Fibroblast of lung (primary cell): ENCODE data around the gene LBH. TPM values are rescaled to one million over a fixed set of nuclear protein-coding genes. Genes with fewer than 3 reads are reported as not detected.

ENCODE experiments used
- DNase-seq, 2 donors: peaks; one replicate each; pipeline versions ENCODE4 v3.0.0 to v3.0.0-alpha.2; 2010; ENCODE audit warnings: low read depth in 2 of 2
- H2AFZ ChIP-seq: 2 replicates; pipeline ENCODE4 v1.5.1; 2012; ENCODE audit warnings: low read length, control low read depth, inconsistent platforms
- H3K27ac ChIP-seq: 2 replicates; pipeline ENCODE4 v1.5.1; 2011; ENCODE audit warnings: low read length, control low read depth; ENCODE audit not compliant: insufficient read depth
- H3K27me3 ChIP-seq: 2 replicates; pipeline ENCODE4 v1.5.1; 2011; ENCODE audit warnings: mild to moderate bottlenecking, low read length; ENCODE audit not compliant: control insufficient read depth, insufficient read depth
- H3K36me3 ChIP-seq: 2 replicates; pipeline ENCODE4 v1.5.1; 2011; ENCODE audit warnings: low read length; ENCODE audit not compliant: control insufficient read depth, insufficient read depth
- H3K4me1 ChIP-seq: 2 replicates; pipeline ENCODE4 v1.5.1; 2011; ENCODE audit warnings: low read length; ENCODE audit not compliant: control insufficient read depth, insufficient read depth; ENCODE audit errors: extremely low read depth
- H3K4me2 ChIP-seq: 2 replicates; pipeline ENCODE4 v1.5.1; 2011; ENCODE audit warnings: low read length, control low read depth; ENCODE audit not compliant: insufficient read depth; ENCODE audit errors: extremely low read depth
- H3K4me3 ChIP-seq, 4 experiments: fragments of 200-600 bp in 1 of 4; sonication (generic) in 1 of 4; replicated peaks in 1 of 4; 2 replicates each; pipeline ENCODE4 v1.5.1; 2011 to 2016; ENCODE audit warnings: low read length in 4 of 4, low read depth in 3 of 4, mild to moderate bottlenecking in 3 of 4, control low read depth in 2 of 4, inconsistent platforms in 1 of 4, mixed read lengths in 1 of 4; ENCODE audit not compliant: insufficient read depth in 1 of 4; ENCODE audit errors: control extremely low read depth in 1 of 4
- H3K79me2 ChIP-seq: 2 replicates; pipeline ENCODE4 v1.5.1; 2012; ENCODE audit warnings: mild to moderate bottlenecking, low read length, inconsistent platforms; ENCODE audit not compliant: control insufficient read depth, insufficient read depth
- H3K9ac ChIP-seq: 2 replicates; pipeline ENCODE4 v1.5.1; 2011; ENCODE audit warnings: mild to moderate bottlenecking, low read length, control low read depth; ENCODE audit not compliant: insufficient read depth
- H3K9me3 ChIP-seq: 2 replicates; pipeline ENCODE4 v1.5.1; 2012; ENCODE audit warnings: low read depth, low read length; ENCODE audit not compliant: control insufficient read depth, insufficient read depth
- H4K20me1 ChIP-seq: 2 replicates; pipeline ENCODE4 v1.5.1; 2011; ENCODE audit warnings: low read length; ENCODE audit not compliant: control insufficient read depth, insufficient read depth; ENCODE audit errors: extremely low read depth
- CTCF ChIP-seq, 2 donors: IDR thresholded peaks in 1 of 2; conservative IDR thresholded peaks in 1 of 2; 1 replicate in 1 of 2; 2 replicates in 1 of 2; pipeline ENCODE4 v1.5.1; 2011 to 2012; ENCODE audit warnings: low read length in 2 of 2, control low read depth in 1 of 2, inconsistent platforms in 1 of 2, low read depth in 1 of 2, mild to moderate bottlenecking in 1 of 2
- EZH2 ChIP-seq: IDR thresholded peaks from 2 replicates; pipeline ENCODE4 v1.5.1; 2012; ENCODE audit warnings: low read length, control low read depth, mild to moderate bottlenecking; ENCODE audit errors: missing control alignments
- polyA plus RNA-seq, 2 donors: library from polyadenylated mRNA; depleted of rRNA in 1 of 2; stranded (reverse) in 1 of 2; unstranded in 1 of 2; fragments of >200 nt; gene quantifications; 2 replicates each; pipeline ENCODE4 v1.2.1, GENCODE V29; 2011 to 2012; ENCODE audit warnings: missing spikeins in 1 of 2
- total RNA-seq: library from RNA; depleted of rRNA; stranded (reverse); fragments of >200 nt; gene quantifications from 2 replicates; pipeline ENCODE4 v1.2.1, GENCODE V29; 2014

Gene LBH
- total and polyA plus RNA-seq, 2 donors (not counting 1 experiment from before 2014, with no cell fraction given) = 604 to 926 TPM

GRCh38 chr2:30298302-30298701 is 67.0 kb downstream of the LBH start:
- Histone ChIP-seq H4K20me1 (no peaks in the 10 kb centered on the region), H2AFZ (no peak overlapping the region), H3K79me2 (no peaks in the 10 kb centered on the region), H3K9me3 (no peaks in the 10 kb centered on the region), H3K4me3 (no peak overlapping the region), H3K27me3 (no peaks in the 10 kb centered on the region), H3K36me3 (no peaks in the 10 kb centered on the region), H3K4me1 (peaks cover 29% of the 10 kb centered on the region), H3K27ac (no peak overlapping the region), H3K9ac (no peak overlapping the region), H3K4me2 (no peak overlapping the region)
- TF ChIP-seq CTCF (conservative IDR thresholded peaks at IDR 0.05 in 1 of 2, IDR thresholded peaks at IDR 0.05 in 1 of 2; ENCODE audit: low read depth in 1 of 2, low read length in 2 of 2) (no peak), EZH2 (no peak)
- no peak for DNase-seq

GRCh38 chr2:30300122-30300455 is 68.8 kb downstream of the LBH start:
- no peak for TF ChIP-seq EZH2
- TF ChIP-seq CTCF (conservative IDR thresholded peaks at IDR 0.05 in 1 of 2, IDR thresholded peaks at IDR 0.05 in 1 of 2; ENCODE audit: low read depth in 1 of 2, low read length in 2 of 2) = no peak
- H3K27ac ChIP-seq = peak overlapping the region; percentile 93
- peak overlapping the region; percentile 45 for H3K4me2 ChIP-seq
- H3K27me3 ChIP-seq = no peaks in the 10 kb centered on the region
- DNase-seq = no peak
- H3K9ac ChIP-seq = peak overlapping the region; percentile 40
- no peaks in the 10 kb centered on the region for H3K36me3 ChIP-seq
- peak overlapping the region in 1 of 4 experiments; percentile 25 for H3K4me3 ChIP-seq
- no peaks in the 10 kb centered on the region for H3K79me2 ChIP-seq
- H3K4me1 ChIP-seq = peaks cover 24% of the 10 kb centered on the region
- H2AFZ ChIP-seq = no peak overlapping the region
- no peaks in the 10 kb centered on the region for H3K9me3 ChIP-seq
- no peaks in the 10 kb centered on the region for H4K20me1 ChIP-seq

- TF ChIP-seq CTCF (conservative IDR thresholded peaks at IDR 0.05 in 1 of 2, IDR thresholded peaks at IDR 0.05 in 1 of 2; ENCODE audit: low read depth in 1 of 2, low read length in 2 of 2) = no peak
- TF ChIP-seq EZH2 = no peak
- H3K27me3 ChIP-seq = no peaks in the 10 kb centered on the region
- no peaks in the 10 kb centered on the region for H3K79me2 ChIP-seq
- H3K9ac ChIP-seq = peak overlapping the region; percentile 9
- no peaks in the 10 kb centered on the region for H4K20me1 ChIP-seq
- DNase-seq = peak; percentile 72 to 93
- peak overlapping the region; percentile 93 for H3K27ac ChIP-seq
- peak overlapping the region; percentile 45 for H3K4me2 ChIP-seq
- H3K36me3 ChIP-seq = no peaks in the 10 kb centered on the region
- H2AFZ ChIP-seq = no peak overlapping the region
- no peak overlapping the region for H3K4me3 ChIP-seq
- no peaks in the 10 kb centered on the region for H3K9me3 ChIP-seq
- H3K4me1 ChIP-seq = peaks cover 27% of the 10 kb centered on the region
These were observed 69.3 kb downstream of the LBH start for GRCh38 chr2:30300456-30301221.
